Measurements from ENCODE around the gene KRT81.

KRT81 gene

DNA sequence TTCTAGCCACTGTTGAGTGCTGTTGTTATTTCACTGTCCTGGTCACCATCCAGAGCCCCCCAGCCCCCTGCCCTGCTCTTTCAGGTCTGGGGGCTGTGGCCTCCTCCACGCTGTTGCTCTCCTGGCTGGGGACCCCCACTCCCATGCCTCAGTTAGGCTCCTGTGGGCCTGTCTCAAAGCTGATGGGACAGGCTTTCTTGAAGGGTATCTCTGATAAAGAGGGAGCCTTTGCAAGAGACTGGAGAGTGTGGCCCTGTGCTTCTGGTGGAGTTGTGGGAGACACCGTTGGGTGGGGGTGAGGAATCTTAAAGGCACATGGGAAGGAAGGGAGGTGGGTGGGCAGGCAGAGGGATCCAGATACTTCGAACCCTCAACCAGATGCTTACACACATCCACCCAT, 29.0 kb downstream of the KRT81 start:
- no peaks in the 10 kb centered on the region for H3F3A ChIP-seq (ENCODE audit: insufficient read depth, low read length)
- H3K36me3 ChIP-seq (ENCODE audit: insufficient read depth, low read length) = no peaks in the 10 kb centered on the region
- H3K4me3 ChIP-seq (ENCODE audit: low read depth, low read length, poor library complexity, severe bottlenecking) = no peak overlapping the region
- no peaks in the 10 kb centered on the region for H3K9me2 ChIP-seq (ENCODE audit: low read depth, low read length)
- H3K9me3 ChIP-seq (ENCODE audit: low read length) = no peaks in the 10 kb centered on the region
- H3K27me3 ChIP-seq (ENCODE audit: insufficient read depth, low read length) = no peaks in the 10 kb centered on the region; the same call in 1 of the 2 replicates
- no peak overlapping the region for H3K4me2 ChIP-seq (ENCODE audit: low read length)
- TF ChIP-seq EZH2 (IDR thresholded peaks at IDR 0.05; ENCODE audit: borderline replicate concordance, low read length) = no peak
- TF ChIP-seq CTCF (IDR thresholded peaks at IDR 0.05; ENCODE audit: low read length) = no peak
- no peak overlapping the region for H3K27ac ChIP-seq (ENCODE audit: low read depth, low read length, poor library complexity, severe bottlenecking)
- no peak overlapping the region for H2AFZ ChIP-seq (ENCODE audit: low read length)
- no peaks in the 10 kb centered on the region for H3K79me2 ChIP-seq (ENCODE audit: insufficient read depth, low read length)
- H4K20me1 ChIP-seq (ENCODE audit: insufficient read depth, low read length) = no peaks in the 10 kb centered on the region
- no peak overlapping the region for H3K9ac ChIP-seq (ENCODE audit: low read length)
- no peaks in the 10 kb centered on the region for H3K4me1 ChIP-seq (ENCODE audit: insufficient read depth, low read length, severe bottlenecking)

DNA sequence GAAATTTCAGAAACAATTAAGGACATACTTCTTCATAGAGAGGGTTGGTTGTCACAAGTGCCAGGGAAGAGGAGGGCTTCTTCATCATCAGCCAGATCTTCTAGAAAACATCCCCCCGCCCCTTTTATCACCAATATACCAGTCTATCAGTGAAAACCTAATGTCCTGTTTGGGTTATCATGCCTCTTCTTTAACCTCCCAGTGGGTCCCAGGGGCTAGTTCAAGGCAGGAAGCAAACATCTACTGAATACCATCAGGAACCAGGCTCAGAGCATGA, 30.2 kb downstream of the KRT81 start:
- no peaks in the 10 kb centered on the region; the same call in 1 of the 2 replicates for H3K27me3 ChIP-seq (ENCODE audit: insufficient read depth, low read length)
- no peak overlapping the region for H2AFZ ChIP-seq (ENCODE audit: low read length)
- H3K9ac ChIP-seq (ENCODE audit: low read length) = no peak overlapping the region
- no peaks in the 10 kb centered on the region for H3K79me2 ChIP-seq (ENCODE audit: insufficient read depth, low read length)
- no peaks in the 10 kb centered on the region for H3K9me2 ChIP-seq (ENCODE audit: low read depth, low read length)
- no peaks in the 10 kb centered on the region for H3K36me3 ChIP-seq (ENCODE audit: insufficient read depth, low read length)
- H4K20me1 ChIP-seq (ENCODE audit: insufficient read depth, low read length) = no peaks in the 10 kb centered on the region
- H3K27ac ChIP-seq (ENCODE audit: low read depth, low read length, poor library complexity, severe bottlenecking) = no peak overlapping the region
- TF ChIP-seq CTCF (IDR thresholded peaks at IDR 0.05; ENCODE audit: low read length) = no peak
- no peak for TF ChIP-seq EZH2 (IDR thresholded peaks at IDR 0.05; ENCODE audit: borderline replicate concordance, low read length)
- H3K4me1 ChIP-seq (ENCODE audit: insufficient read depth, low read length, severe bottlenecking) = no peaks in the 10 kb centered on the region
- H3K4me3 ChIP-seq (ENCODE audit: low read depth, low read length, poor library complexity, severe bottlenecking) = no peak overlapping the region
- no peaks in the 10 kb centered on the region for H3K9me3 ChIP-seq (ENCODE audit: low read length)
- H3K4me2 ChIP-seq (ENCODE audit: low read length) = no peak overlapping the region
- no peaks in the 10 kb centered on the region for H3F3A ChIP-seq (ENCODE audit: insufficient read depth, low read length)

DNA sequence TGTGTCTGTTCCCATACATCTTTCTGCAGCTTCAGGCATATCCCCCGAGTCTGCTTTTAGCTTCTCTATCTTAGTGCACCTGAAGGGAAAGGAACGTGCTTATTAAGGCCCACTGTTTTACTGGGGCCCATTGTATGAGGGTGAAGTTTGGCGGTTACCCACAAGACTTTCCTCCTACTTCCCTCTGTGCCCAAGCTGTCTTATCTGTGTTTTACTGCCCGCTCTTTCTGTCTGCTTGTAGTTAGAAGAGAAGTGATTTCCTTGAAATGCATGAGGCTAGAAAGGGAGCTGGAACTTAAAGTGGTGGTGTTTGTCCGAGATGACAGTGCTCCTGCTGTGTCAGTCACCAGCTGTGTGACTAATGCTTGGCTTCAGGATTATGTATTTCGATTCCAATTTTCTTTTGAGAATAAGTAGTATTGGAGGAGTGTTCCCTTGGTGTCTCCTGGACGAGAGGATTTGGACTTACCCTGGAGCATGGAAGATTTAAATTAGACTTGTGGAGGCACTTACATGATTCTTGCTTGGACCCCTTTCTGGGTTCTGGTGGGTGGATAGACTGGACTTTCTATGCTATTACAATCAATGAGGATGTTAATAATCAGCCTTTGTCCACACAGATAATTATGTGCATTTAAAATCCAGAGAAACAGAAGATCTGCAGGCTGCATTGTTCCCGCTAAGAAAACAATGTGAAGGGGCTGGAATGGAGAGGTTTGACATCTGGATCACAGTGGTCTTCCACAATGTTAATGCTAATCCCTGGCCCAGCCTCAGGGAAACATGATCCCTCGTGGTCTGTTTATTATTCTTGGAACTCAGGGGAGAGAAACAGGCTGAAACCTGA, 30.8 kb downstream of the KRT81 start:
- H3K4me3 ChIP-seq (ENCODE audit: low read depth, low read length, poor library complexity, severe bottlenecking) = no peak overlapping the region
- H3K9ac ChIP-seq (ENCODE audit: low read length) = no peak overlapping the region
- H3F3A ChIP-seq (ENCODE audit: insufficient read depth, low read length) = no peaks in the 10 kb centered on the region
- no peak overlapping the region for H3K27ac ChIP-seq (ENCODE audit: low read depth, low read length, poor library complexity, severe bottlenecking)
- H3K36me3 ChIP-seq (ENCODE audit: insufficient read depth, low read length) = no peaks in the 10 kb centered on the region
- TF ChIP-seq EZH2 (IDR thresholded peaks at IDR 0.05; ENCODE audit: borderline replicate concordance, low read length) (no peak), CTCF (IDR thresholded peaks at IDR 0.05; ENCODE audit: low read length) (no peak)
- H3K27me3 ChIP-seq (ENCODE audit: insufficient read depth, low read length) = no peaks in the 10 kb centered on the region; the same call in 1 of the 2 replicates
- H2AFZ ChIP-seq (ENCODE audit: low read length) = no peak overlapping the region
- no peaks in the 10 kb centered on the region for H3K4me1 ChIP-seq (ENCODE audit: insufficient read depth, low read length, severe bottlenecking)
- H3K79me2 ChIP-seq (ENCODE audit: insufficient read depth, low read length) = no peaks in the 10 kb centered on the region
- no peaks in the 10 kb centered on the region for H3K9me3 ChIP-seq (ENCODE audit: low read length)
- H3K9me2 ChIP-seq (ENCODE audit: low read depth, low read length) = no peaks in the 10 kb centered on the region
- no peaks in the 10 kb centered on the region for H4K20me1 ChIP-seq (ENCODE audit: insufficient read depth, low read length)
- H3K4me2 ChIP-seq (ENCODE audit: low read length) = no peak overlapping the region

Data from OCI-LY1 (cell line).